GM21526 (cell line): ENCODE data around the gene CADPS.

ENCODE experiments used
- ATAC-seq: cut with Tn5 transposase; IDR thresholded peaks from one replicate; pipeline ENCODE4 v1.9.1; 2021; ENCODE audit warnings: moderate library complexity; ENCODE audit not compliant: unreplicated experiment, low FRiP score

The CADPS gene

DNA sequence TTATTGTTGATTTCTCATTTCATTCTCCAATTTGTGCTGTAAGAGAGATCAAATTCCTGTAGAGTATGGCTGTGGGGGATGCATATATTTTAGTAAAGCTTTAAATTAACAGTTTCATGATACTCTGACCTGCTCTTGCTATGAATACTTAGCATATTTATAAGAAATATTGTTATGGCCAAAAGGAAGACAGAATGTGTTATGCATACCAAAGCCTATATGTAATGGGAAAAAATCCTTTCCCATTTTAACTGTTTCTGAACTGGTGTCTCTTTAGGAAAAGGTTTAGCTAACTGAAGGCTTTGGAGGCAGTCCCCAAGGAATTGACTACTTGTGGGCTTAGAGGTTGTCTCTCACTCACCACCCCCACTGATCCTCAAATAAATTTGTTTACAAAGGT, 59.2 kb downstream of the CADPS start:
- no peak for ATAC-seq

DNA sequence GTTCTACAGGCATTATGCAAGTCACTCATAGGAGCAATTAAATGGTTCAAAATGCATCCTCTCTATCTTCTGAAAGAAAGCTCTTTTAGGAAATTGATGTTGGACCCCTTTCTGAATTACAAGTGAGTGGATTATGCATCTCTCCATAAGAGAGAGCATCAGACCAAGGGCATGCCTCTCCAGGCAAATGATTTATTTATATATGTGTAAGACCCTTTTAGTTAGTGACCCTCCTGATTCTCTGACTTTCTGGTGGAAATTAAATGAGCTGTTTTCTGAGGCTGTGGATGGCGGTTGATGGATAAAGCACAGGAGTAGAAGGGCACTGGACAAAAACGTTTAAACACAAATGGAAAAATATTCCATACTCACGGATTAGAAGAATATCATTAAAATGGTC, 62.6 kb downstream of the CADPS start:
- ATAC-seq, result no peak

DNA sequence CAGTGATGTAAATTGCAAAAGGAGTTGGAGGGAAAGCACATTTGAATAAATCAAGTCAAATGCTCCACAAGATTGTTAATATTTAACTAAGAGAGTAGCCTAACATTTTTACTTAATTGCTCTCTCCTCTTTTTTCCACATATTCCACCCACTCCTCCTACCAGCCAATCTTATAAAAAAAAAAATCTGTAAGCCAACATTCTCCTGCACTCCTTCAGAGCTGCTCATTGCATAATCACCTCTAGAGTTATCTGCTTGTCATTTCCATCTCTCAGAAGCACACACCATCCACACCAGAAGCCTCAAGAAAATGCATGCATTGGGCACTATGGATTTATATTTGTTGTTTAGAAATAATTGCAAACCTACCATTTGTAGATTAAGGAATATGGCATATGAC, 64.1 kb downstream of the CADPS start:
- ATAC-seq, result no peak

DNA sequence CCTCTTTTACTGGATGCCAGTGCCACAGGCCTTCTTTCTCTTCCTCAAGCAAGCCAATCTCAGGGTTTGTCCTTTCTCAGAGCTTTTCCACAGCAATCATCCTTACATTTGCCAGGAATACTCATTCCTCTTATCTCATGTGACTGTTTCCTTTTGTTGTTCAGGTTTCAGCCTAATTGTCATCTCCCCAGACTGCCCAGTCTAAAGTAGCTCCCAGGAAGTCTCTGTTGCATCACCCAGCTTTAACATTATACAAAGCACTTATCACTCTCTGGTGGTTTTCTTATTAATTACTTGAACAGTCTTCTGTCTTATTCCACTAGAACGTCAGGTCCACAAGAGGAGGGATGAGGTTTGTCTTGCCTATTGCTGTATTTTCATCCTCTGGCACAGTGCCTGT, 65.8 kb downstream of the CADPS start:
- ATAC-seq, result no peak

DNA sequence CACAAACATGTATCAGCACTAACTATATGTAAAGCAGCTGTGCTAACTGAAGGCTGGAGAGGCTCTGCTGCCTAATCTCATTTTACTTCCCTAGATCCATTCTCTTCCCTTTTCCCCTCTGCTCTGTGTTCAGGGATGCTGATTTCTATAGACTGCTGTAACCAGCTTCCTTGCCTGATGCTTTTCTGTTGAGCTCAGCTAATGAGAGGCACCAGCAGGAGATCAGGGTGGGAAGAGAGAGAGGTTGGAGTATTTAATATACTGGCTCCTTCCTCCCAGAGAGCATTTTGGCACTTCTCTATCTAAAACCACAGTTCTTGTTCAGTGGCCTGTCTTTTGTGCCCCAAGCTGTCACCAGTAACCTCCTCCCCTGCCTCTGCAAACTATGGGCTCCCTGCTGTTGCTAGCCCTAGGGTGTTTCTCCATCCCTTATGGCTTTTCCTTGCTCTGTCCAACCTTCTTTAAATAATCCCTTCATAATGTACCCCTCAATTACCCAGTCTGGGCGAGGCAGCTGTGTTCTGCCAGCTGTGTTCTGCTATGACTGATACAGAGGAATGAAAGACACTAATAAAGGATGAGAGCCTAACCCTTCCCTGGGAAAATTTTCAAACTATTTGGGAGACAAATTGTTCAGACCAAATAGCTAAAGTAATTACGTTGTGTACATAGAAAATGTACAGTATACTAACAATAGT, 69.5 kb downstream of the CADPS start:
- ATAC-seq, result no peak

DNA sequence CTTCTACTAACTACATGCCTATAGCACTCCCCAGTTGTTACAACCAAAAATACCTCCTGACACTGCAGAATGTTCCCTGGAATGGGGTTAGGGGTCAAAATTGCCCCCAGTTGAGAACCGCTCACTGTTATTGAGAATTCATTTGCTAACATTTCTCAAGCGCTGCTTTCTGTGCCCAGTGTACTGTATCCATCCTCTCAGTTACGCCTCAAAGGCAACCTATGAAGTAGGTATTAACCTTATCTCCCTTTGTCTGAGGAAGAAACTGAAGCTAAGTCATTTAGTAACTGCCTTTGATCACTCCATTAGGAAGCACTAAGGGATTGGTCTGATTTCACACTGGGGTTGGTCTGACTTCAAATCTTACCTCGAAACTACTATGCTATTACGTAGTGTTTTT, 70.1 kb downstream of the CADPS start:
- no peak for ATAC-seq

DNA sequence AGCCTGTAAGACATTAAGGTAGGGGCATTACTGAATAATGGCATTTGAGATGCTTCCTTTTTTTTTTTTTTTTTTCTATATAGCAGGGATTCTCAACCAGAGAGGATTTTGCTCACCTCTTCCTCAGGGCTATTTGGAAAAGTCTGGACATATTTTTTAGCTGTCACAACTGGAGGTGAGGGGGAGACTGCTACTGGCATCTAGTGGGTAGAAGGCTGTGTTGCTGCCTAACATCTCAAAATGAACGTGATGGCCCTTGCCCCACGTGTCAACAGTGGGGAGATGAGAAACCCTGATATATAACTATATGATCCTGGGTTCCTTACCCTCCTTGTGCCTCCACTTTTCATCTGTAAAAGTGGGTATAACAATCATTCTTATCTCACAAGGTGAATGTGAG, 71.9 kb downstream of the CADPS start:
- no peak for ATAC-seq

DNA sequence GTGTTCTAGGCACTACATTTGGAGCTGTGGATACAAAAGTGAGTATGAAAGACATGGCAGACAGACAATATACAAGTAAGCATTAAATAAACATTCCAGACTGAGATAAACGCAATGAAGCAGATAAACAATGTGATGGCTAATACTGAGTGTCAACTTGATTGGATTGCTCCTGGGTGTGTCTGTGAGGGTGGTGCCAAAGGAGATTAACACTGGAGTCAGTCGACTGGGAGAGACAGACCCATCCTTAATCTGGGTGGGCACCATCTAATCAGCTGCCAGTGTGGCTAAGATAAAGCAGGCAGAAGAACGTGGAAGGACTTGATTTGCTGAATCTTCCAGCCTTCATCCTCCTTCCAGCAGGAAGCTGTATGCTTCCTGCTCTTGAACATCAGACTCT, 77.2 kb downstream of the CADPS start:
- ATAC-seq, result no peak

DNA sequence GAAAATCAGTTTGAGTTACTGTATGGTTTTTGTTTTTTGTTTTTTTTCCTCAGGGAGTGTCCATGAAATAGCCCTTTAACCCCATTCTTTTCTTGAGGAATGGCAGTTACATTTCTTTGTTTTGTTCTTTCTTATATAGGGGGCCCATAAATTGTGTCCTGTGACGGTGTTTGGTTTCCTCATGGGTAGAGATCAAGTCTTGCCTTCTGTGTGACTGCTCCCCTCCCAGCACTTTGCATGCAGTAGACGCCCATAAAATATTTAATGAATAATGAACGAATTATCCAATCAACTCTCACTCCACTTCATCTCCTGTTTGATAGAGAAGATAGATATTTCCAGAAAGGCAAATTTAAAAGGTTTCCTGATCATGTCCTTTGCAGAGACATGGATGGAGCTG, 78.1 kb downstream of the CADPS start:
- no peak for ATAC-seq

DNA sequence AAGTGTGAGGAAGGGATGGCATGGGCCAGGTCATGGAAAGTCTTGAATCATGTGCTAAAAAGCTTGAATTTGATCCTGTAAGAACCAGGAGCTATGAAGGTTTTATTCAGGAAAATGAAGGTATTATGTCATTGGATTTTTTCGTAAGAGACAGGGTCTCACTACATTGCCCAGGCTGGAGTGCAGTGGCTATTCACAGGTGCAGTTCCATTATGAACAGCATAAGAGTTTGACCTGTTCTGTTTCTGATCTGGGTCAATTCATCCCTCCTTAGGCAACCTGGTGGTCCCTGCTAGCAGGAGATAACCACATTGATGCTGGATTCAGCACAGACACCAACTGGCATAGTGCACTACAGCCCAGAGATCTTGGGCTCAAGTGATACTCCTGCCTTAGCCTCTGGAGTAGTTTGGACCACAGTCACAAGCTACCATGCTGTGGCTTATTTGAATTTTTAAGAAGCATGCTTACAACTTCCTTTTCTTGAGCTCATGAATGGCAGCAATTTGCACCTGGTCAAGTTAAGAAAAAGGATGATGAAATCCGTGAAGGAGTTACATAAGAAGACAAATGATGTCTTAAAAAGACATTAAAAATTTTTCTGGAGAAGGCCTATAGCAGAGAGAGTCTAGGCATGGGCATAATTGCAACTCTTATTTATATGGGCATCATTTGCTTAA, 79.1 kb downstream of the CADPS start:
- no peak for ATAC-seq

DNA sequence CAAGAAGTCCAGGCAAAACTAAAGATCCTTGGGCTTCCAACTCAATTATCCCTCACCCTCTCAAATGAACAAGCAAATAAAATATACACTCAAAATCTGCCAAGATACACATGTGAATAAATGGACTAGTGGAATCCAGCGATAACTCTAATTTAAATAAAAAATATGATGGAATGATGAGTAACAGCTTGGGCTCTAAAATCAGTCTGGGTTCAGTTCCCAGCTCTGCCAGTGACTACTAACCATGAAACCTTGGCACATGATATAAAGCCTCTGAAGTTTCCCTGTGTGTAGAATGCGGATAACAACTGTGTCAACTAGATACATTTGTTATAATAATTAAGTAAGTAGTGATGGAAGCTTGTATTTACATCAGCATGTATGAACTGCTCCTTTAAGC, 81.3 kb downstream of the CADPS start:
- ATAC-seq, result no peak

DNA sequence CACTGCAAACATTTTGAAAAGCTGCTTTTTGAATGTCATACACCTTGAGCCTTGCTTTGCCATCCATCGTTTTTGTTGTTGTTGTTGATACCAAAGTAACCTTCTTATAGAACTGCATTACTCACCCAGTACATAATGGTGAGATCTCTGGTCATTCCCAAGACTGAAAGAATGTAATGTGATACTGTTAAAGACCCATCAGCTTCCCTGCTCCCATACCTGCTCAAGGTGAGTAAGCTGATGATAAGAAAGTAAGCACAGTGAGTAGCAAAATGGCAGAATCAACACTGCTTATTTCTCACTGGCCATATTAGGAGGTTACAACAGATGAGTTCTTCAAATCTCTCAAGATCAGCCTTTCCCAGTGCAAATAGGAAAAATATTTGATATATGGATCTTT, 89.8 kb downstream of the CADPS start:
- ATAC-seq, result no peak

DNA sequence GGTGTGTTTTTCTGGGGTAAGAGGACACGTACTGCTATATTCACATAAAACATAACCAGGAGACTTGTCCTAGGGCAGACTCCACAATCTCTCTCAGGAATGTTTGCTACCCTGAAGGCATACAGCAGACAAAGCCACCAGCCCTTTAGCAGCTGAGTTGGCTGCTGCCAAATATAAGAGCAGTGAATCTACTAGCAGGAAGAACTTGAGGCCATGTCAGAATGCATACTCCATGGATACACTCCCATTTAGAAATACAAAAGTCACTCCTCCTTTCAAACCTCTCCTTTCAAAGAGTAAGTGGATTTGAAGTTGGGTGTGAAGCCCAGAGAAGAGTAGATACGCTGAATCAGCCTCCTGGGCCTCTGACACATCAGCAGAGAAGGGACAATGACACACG, 94.1 kb downstream of the CADPS start:
- no peak for ATAC-seq

DNA sequence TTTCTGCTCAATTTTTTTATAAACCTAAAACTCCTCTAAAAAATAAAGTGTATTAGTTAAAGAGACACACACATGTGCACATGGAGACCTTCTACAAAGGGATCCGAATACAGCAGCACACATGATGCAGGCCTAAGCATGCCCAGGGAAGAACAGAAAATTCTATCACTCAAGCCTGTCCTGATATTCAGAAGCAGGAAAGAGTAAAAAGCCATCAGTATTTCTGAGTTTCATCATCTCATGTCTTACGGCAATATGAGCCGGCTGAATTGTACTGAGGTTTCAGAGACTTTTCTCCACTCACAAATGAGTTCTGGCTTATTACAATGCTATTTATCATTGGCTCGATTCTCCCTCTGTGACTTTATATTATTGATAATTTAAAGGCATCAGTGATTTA, 97.5 kb downstream of the CADPS start:
- ATAC-seq, result no peak

DNA sequence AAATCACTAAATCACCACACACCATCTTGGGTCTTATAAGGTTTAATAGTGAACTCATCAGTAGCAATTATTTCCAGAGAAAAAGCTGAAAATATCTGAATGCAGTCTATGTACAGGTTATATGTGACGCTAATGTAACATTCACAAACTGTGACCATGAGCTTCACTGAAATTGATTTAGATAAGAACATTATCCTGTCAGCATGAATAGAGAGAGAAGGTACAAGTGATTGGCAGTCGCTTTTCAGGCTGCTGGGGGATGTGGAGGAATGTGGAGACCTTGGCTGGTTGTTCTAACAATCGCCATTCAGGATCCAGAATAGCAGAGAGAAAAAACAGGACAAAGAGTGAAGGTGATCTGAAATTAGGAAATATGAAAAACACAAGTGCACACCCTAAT, 98.1 kb downstream of the CADPS start:
- no peak for ATAC-seq

DNA sequence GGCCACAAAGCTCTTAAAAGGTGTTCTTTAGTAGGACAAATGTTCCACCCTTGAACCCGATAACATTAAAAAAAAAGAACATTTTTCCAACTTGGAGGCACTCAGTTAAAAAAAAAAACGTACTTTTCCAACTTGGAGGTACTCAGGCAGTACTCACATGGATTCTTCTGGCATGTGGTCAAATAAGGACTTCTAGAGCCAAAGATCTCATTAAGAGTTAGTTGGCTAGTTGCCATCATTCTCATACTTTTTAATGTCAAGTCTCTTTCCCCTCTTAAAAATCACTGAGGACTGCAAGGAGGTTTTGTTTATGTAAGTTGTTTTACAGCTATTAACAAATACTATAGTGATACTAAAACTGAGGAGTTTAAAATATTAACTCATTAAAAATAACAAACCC, 101.0 kb downstream of the CADPS start:
- no peak for ATAC-seq

DNA sequence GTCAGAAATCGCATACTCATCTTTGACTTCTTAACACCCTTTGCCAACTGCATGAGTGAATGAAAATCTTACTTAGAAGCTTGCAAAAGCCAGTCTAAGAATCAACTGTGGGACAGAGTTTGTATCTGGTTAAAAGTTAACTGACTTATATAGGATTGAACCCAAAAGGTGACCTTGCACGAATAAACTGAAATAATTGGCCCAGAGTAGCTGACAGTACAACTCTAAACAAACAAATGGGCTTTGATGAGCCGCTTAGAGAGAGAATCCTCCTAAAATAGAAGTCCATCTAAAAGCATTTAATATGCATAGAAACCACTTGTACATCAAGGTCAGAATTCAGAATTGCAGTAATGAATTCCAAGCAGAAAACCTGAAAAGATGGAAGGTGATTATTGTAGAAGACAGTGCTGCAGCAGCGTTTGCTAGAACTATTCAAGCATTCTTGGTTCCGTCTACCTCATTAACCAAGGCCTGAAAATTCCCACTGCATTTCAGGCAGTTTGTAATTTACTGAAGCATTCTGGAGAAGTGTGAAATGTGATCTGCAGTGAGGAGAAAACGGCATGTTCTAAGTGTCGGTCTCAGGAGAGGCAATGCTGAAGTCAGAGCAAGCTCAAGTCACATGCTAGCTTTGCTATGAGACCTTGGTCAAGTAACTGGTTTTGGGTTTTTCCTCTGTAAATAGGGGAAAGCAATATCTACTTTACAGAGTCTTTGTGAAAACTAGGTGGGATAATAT, 103.7 kb downstream of the CADPS start:
- no peak for ATAC-seq

DNA sequence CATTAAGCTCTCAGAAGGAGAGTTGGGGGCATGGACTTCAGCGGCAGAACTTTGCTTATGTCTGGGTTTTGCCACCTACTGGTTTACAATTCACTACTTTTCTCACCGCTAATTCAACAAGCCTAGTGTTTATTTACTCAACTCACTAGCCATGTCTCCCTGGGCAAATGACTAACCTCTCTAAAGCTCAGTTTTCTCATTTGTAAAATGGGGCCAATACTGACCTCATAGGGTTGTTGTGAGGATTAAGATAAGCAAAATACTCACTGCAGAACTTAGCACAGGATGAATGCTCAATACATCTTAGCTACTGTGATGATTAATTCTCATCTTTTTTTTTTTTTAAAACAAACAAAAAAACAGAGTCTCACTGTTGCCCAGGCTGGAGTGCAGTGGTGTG, 106.3 kb downstream of the CADPS start:
- no peak for ATAC-seq

DNA sequence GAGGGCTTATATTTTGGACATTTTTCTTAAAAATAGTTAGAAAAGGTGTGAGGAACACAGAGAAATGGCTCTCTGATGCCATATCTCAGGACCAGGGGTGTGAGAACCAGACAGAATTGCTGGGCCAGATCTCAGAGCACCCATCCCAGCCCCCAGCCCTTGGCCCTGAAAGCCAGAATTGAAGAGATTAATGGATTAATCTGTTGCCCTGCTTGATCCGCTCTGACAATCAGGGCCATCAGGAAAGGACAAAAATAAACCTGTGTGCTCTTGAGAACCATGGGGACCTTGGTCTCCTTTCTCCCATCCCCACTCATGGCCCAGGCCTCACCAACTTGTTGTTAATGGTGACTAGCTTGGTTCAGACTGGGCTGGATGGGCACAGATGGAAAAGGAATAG, 113.5 kb downstream of the CADPS start:
- no peak for ATAC-seq

DNA sequence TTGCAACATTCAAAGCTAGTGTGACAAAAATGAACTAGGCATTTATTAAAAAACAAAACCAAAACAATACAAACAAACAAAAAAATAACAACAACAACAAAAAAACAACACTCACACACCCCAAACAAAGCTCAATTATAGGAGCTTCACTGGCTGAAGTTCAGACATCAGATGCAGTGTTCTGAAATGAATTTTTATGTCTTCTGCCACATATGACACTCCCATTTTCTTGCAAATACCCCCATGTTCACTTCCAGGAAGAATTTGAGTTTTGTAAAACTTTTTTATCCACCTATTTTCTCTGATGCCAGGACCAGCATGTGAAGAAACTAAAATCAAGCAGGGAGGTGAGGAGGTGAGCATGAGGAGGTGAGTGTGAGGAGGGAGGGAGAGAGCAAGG, 113.9 kb downstream of the CADPS start:
- ATAC-seq, result no peak

DNA sequence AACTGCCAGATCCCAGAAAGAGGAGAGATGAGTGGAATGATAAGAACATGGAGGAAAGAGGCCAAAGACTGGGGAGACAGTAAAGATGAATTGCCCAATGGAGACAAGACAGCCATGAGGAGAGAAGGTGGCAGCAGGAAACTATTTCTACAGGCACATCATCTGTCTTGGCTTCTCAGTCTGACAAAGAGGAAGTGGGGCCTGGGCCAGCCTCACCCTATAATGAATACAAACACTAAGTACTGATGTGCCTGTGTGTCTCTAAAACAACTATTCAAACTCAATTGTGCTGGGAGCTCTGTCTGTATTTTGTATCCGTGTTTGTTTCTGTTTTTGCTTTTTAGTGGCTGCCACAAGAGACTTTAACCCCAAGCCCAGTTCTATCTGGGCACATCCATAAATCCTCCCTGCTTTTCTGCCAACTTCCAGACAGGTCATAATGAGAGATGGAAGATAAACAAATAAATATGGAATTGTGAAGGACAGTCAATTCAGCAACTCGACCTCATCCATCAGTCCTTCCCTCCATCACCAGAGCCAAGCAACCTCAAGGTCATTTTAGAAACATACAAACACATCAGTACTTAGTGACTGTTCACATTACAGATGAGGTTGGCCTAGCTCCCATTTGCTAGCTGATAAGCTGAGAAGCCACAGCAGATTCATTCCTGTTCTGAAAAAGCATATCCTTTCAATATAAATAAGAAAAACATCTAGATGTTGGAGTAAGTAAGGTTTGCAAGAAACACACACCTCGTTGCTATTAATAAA, 116.7 kb downstream of the CADPS start:
- peak; percentile 52 for ATAC-seq
